HS-5 (cell line): Measurements from ENCODE around the gene SCAMP4.

Experiments
- DNase-seq: peaks from one replicate; pipeline ENCODE4 v3.0.0-alpha.2; 2012; ENCODE audit warnings: low read depth

SCAMP4 gene

GRCh38 chr19:1905110-1905862 is at the start of gene SCAMP4, which contains the start of gene ADAT3:
SCAMP4 (plus strand) TSS chr19:1905399; CDS start chr19:1915020, 9,621 bp downstream.
ADAT3 (plus strand) TSS chr19:1905399; CDS start chr19:1912048, 6,649 bp downstream.
- DNase-seq, result peak; percentile 82

GRCh38 chr19:1855828-1856255 is 49.4 kb upstream of the SCAMP4 start:
- DNase-seq, result no peak

GRCh38 chr19:1856345-1856697 is 48.9 kb upstream of the SCAMP4 start:
- DNase-seq, result no peak

- DNase-seq, result no peak
These were observed 48.2 kb upstream of the SCAMP4 start for GRCh38 chr19:1856698-1857603.

GRCh38 chr19:1857648-1858326 is 47.4 kb upstream of the SCAMP4 start:
- DNase-seq, result no peak

GRCh38 chr19:1858412-1859081 is 46.7 kb upstream of the SCAMP4 start:
- no peak for DNase-seq

- DNase-seq, result no peak
These were observed 45.8 kb upstream of the SCAMP4 start for GRCh38 chr19:1859331-1859781.

GRCh38 chr19:1860042-1860775 is 45.0 kb upstream of the SCAMP4 start:
- no peak for DNase-seq

- no peak for DNase-seq
These were observed 44.2 kb upstream of the SCAMP4 start for GRCh38 chr19:1860821-1861598.

GRCh38 chr19:1861599-1862031 is 43.6 kb upstream of the SCAMP4 start:
- DNase-seq, result no peak

- DNase-seq, result no peak
These were observed 43.2 kb upstream of the SCAMP4 start for GRCh38 chr19:1862068-1862423.

- no peak for DNase-seq
These were observed 42.5 kb upstream of the SCAMP4 start for GRCh38 chr19:1862424-1863327.

- DNase-seq, result no peak
These were observed 41.9 kb upstream of the SCAMP4 start, which contains the start of gene KLF16 for GRCh38 chr19:1863328-1863637. KLF16 (minus strand) TSS chr19:1863579; CDS start chr19:1863497, 82 bp downstream.

GRCh38 chr19:1863638-1864479 is 41.3 kb upstream of the SCAMP4 start:
- DNase-seq, result peak; percentile 53

GRCh38 chr19:1864480-1865171 is 40.6 kb upstream of the SCAMP4 start:
- DNase-seq, result no peak

- DNase-seq, result no peak
These were observed 39.8 kb upstream of the SCAMP4 start for GRCh38 chr19:1865172-1866010.
